Rectal smooth muscle tissue (tissue), 1 donor: Measurements from ENCODE around the gene RASSF7.
A peak's percentile ranks its signal among the peaks of the same experiment; 100 is the strongest.

Experiments
- H3K27ac ChIP-seq: one replicate; pipeline ENCODE4 v1.7.0; 2013; ENCODE audit warnings: low read depth, low read length, inconsistent platforms
- H3K27me3 ChIP-seq: one replicate; pipeline ENCODE4 v1.7.0; 2013; ENCODE audit warnings: low read length; ENCODE audit not compliant: control insufficient read depth, insufficient read depth
- H3K36me3 ChIP-seq: one replicate; pipeline ENCODE4 v1.7.0; 2013; ENCODE audit warnings: low read length; ENCODE audit not compliant: control insufficient read depth, insufficient read depth
- H3K4me1 ChIP-seq: one replicate; pipeline ENCODE4 v1.7.0; 2013; ENCODE audit warnings: low read length; ENCODE audit not compliant: control insufficient read depth, insufficient read depth
- H3K4me3 ChIP-seq: one replicate; pipeline ENCODE4 v1.7.0; 2013; ENCODE audit warnings: low read length
- H3K9ac ChIP-seq: one replicate; pipeline ENCODE4 v1.7.0; 2013; ENCODE audit warnings: low read length

RASSF7 gene

DNA sequence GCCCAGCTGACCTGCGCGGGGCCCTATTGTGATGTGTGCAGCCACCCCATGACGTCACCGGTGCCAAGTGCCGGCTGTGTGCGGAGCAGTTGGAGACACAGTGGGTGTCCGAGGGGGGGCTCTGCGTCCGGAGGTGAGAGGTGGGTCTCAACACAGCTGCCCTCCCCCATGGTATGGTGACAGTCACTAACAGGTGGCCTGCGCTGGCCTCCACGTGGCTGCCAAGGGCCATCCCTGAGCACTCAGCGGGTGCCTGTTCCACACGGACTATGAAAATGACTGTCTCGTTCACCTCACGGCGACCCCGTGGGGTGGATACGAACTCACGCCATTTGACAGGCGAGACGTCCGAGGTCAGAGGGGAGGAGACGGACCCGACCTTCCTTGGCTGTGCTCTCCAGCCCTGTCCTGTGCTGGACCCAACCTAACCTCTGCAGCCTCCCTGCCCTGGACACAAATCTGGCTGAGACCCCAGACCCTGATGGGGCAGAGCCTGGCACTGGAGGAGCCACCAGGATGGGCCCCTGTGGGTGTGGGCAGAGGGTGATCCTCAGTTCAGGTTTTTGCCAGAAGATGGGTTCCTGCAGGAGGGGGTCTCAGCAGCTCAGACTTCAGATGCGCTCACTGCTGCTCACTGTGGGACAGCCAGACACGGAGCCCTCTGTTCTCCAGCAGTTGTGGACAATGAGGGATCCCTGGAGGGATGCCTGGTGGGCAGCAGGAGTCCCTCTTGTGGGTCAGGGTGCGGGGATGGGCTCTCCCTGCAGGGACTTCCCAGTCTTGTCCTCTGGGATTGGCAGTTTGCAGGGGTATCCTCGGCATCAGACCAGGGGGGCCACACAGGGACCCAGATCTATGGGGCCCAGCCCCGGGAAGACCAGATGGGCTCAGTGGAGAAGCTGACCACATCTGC lies 31.7 kb upstream of the RASSF7 start:
- H3K9ac ChIP-seq = no peak overlapping the region
- H3K27ac ChIP-seq = no peak overlapping the region
- H3K36me3 ChIP-seq = peaks cover 12% of the 10 kb centered on the region
- peaks cover 2% of the 10 kb centered on the region for H3K4me1 ChIP-seq
- no peaks in the 10 kb centered on the region for H3K27me3 ChIP-seq
- H3K4me3 ChIP-seq = no peak overlapping the region

DNA sequence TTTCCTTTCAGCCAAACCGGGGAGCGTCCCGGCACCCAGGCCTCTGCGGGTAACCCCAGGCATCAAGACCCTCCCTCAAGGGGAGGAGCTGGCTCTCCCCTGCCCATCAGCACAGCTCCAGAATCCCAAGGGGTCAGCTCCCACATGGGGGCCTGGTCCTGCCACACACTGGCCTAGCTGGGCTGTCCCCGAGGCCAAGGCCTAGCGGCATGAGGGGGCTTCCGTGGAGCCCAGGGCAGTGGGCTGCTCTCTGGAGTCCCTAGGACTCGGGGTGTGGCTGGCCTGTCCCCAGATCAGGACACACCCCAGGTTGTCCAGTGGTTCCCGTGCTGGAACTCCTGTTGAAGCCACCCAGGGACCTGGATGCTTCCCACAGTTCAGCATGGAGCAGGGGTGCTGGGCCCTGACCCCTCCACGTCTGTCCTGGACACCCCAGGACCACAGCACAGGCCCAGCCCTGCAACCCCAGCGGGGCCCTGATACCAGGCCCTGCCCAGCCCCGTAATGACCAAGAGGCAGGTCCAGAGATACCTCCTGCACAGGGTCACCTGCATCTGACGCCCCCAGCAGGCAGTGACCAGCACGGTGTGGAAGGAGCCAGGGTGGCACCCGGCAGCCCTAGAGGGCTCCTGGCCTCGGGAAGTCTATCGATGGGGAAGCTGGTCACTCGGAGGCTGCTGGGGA lies 30.9 kb upstream of the RASSF7 start:
- Histone ChIP-seq H3K27ac (no peak overlapping the region), H3K4me3 (no peak overlapping the region), H3K27me3 (no peaks in the 10 kb centered on the region), H3K36me3 (peaks cover 12% of the 10 kb centered on the region), H3K4me1 (peaks cover 7% of the 10 kb centered on the region), H3K9ac (no peak overlapping the region)

- Histone ChIP-seq H3K36me3 (peaks cover 12% of the 10 kb centered on the region), H3K4me3 (no peak overlapping the region), H3K4me1 (peaks cover 7% of the 10 kb centered on the region), H3K9ac (no peak overlapping the region), H3K27ac (no peak overlapping the region), H3K27me3 (no peaks in the 10 kb centered on the region)
Observed at GRCh38 chr11:530960-531831, 29.6 kb upstream of the RASSF7 start.

DNA sequence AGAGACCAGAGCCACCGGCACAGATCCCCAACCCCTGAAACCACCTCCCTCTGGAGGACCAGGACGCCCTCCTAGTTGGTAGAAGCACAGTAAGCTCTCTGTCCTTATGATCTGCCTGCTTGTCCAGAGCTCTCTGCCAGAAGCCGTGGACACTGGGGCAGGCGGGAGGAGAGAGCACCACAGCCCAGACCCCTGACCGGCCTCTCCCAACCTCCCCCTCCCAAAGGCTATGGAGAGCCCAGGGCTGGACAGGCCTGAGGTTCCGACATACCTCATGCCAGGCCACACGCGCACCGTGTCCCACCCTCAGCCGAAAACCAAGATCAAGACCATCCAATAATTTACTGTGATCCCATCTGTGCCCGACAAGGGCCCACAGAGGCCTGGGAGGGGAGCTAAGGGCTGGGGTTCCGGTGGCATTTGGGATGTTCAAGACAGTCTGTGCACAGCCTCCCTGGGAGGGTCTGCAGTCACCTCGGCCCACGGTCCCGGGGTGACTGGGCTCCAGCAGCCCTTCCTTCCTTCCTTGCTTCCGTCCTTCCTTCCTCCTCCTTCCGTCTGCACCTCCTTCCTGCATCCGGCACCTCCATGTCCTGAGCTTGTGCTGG lies 28.7 kb upstream of the RASSF7 start:
- Histone ChIP-seq H3K36me3 (peaks cover 12% of the 10 kb centered on the region), H3K27me3 (no peaks in the 10 kb centered on the region), H3K27ac (no peak overlapping the region), H3K9ac (no peak overlapping the region), H3K4me3 (no peak overlapping the region), H3K4me1 (peaks cover 7% of the 10 kb centered on the region)

GRCh38 chr11:532527-532985 lies 28.2 kb upstream of the RASSF7 start:
- H3K9ac ChIP-seq = no peak overlapping the region
- H3K4me1 ChIP-seq = peaks cover 7% of the 10 kb centered on the region
- no peaks in the 10 kb centered on the region for H3K27me3 ChIP-seq
- H3K27ac ChIP-seq = no peak overlapping the region
- no peak overlapping the region for H3K4me3 ChIP-seq
- peaks cover 12% of the 10 kb centered on the region for H3K36me3 ChIP-seq

GRCh38 chr11:532986-533585 lies 27.7 kb upstream of the RASSF7 start:
- Histone ChIP-seq H3K27me3 (peaks cover 4% of the 10 kb centered on the region), H3K9ac (no peak overlapping the region), H3K4me1 (peaks cover 7% of the 10 kb centered on the region), H3K4me3 (no peak overlapping the region), H3K36me3 (peaks cover 12% of the 10 kb centered on the region), H3K27ac (no peak overlapping the region)

DNA sequence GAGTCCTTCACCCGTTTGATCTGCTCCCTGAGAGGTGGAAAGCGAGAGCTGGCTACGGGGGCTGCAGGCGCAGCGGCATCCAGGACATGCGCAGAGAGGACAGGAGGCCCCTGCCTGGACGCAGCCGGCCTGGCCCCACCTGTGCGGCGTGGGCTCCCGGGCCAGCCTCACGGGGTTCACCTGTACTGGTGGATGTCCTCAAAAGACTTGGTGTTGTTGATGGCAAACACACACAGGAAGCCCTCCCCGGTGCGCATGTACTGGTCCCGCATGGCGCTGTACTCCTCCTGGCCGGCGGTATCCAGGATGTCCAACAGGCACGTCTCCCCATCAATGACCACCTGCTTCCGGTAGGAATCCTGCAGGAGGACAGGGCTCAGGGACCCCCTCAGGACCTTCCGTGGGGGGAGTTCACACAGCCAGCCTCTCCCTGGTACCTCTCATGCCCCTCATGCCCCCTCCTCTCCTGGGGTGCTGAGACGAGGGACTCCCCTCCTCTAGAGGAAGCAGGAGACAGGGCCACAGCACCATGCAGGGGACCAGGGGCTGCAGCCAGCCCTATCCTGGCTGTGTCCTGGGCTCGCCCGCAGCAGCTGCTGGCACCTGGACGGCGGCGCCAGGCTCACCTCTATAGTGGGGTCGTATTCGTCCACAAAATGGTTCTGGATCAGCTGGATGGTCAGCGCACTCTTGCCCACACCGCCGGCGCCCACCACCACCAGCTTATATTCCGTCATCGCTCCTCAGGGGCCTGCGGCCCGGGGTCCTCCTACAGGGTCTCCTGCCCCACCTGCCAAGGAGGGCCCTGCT lies 27.0 kb upstream of the RASSF7 start:
- Histone ChIP-seq H3K4me3 (peak overlapping the region; percentile 78), H3K27me3 (peaks cover 4% of the 10 kb centered on the region), H3K36me3 (peaks cover 12% of the 10 kb centered on the region), H3K9ac (no peak overlapping the region), H3K27ac (no peak overlapping the region), H3K4me1 (peaks cover 7% of the 10 kb centered on the region)

DNA sequence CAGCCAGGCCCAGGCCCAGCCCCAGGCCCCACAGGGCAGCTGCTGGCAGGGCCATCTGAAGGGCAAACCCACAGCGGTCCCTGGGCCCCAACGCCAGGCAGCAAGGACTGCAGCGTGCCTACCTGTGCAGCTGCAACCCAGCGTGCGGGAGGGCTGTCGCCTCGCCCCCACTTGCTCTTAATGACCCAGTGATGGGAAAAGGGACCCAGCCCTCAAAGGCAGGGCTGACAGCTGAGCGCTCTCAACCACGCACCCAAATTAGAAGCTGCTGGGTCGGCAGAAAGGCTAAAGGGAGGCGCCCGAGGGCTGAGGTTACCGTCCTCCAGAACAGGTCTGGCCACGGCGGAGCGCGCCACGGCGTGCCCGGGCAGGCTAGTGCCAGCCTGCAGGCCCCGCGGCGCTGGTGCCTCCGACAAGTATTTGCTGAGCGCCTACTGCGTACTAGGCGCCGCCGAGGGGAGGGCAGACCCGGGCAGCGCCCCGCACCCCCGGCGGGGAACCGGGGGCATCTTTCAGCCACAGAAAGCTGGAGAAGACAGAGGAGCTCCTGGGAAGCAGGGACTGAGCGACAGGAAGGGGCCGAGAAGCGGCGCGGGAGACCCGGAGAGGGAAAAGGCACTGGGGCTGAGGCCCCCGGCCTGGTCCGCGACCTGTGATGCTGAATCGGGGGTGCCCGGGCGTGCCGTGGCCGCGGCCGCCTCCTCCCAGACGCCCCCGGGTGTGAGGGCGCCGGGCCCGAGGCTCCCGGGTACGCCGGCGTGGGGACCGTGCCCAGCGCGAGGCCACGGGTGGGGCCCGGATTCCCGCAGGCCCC lies 26.2 kb upstream of the RASSF7 start:
- peak overlapping the region; percentile 78 for H3K4me3 ChIP-seq
- H3K27me3 ChIP-seq = peaks cover 4% of the 10 kb centered on the region
- H3K4me1 ChIP-seq = peaks cover 7% of the 10 kb centered on the region
- H3K36me3 ChIP-seq = peaks cover 12% of the 10 kb centered on the region
- no peak overlapping the region for H3K27ac ChIP-seq
- H3K9ac ChIP-seq = peak overlapping the region; percentile 49

DNA sequence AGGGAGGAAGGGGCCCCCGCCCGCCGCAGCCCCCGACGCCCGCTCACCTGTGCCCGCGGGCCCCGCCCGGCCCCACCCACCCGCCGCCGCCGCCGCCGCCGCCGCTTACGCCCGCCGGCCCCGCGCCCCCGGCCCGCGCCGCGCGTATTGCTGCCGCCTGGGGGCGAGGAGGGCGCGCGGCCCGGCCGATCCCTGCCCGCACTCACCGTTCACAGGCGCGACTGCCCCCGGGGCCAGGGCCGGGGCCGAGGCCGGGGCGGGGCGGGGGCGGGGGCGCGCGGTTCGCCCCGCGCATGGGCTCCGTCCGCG lies 25.6 kb upstream of the RASSF7 start:
- H3K4me1 ChIP-seq = peaks cover 7% of the 10 kb centered on the region
- no peak overlapping the region for H3K27ac ChIP-seq
- peaks cover 12% of the 10 kb centered on the region for H3K36me3 ChIP-seq
- H3K4me3 ChIP-seq = peak overlapping the region; percentile 78
- H3K27me3 ChIP-seq = peaks cover 4% of the 10 kb centered on the region
- no peak overlapping the region for H3K9ac ChIP-seq

- Histone ChIP-seq H3K27me3 (peaks cover 4% of the 10 kb centered on the region), H3K4me3 (peak within 1 kb of the TSS; percentile 78), H3K4me1 (peaks cover 7% of the 10 kb centered on the region), H3K27ac (peak within 1 kb of the TSS; percentile 32), H3K9ac (peak within 1 kb of the TSS; percentile 49), H3K36me3 (peaks cover 12% of the 10 kb centered on the region)
Observed at GRCh38 chr11:535519-536454, 25.0 kb upstream of the RASSF7 start, which contains the start of gene HRAS. HRAS (minus strand) TSS chr11:535576.
